AG04449 (cell line): Measurements from ENCODE around the gene CDK5.
"Not testable (repeated sequence)": the region's sequence is repeated elsewhere in the genome, so short reads cannot be mapped to it uniquely, and the experiment has no call there.

Experiments
- CTCF ChIA-PET: fragments of 350-600 bp; formaldehyde crosslinking; extraction: SDS; loops from one replicate; lab custom pipeline; 2021; ENCODE audit warnings: antibody characterized with exemption; lab: Yijun Ruan, JAX
- POLR2A ChIA-PET: fragments of 400-600, 350-600 bp; formaldehyde crosslinking; extraction: SDS; loops from one replicate; lab custom pipeline; 2020; ENCODE audit warnings: antibody characterized with exemption, inconsistent platforms; lab: Yijun Ruan, JAX
- DNase-seq: peaks from one replicate; pipeline ENCODE4 v3.0.0-alpha.2; 2010; ENCODE audit warnings: low read depth, low spot score
- H3K4me3 ChIP-seq: 2 replicates; pipeline ENCODE4 v1.5.1; 2011; ENCODE audit warnings: low read depth, mild to moderate bottlenecking, control low read depth, low read length
- TF ChIP-seq, protein P1 (sequence below): IDR thresholded peaks from one replicate; pipeline ENCODE4 v1.5.1; 2011; ENCODE audit warnings: mild to moderate bottlenecking, moderate library complexity, low read length, control low read depth, inconsistent platforms; ENCODE audit not compliant: insufficient read depth; ENCODE audit errors: missing control alignments

Gene CDK5

DNA sequence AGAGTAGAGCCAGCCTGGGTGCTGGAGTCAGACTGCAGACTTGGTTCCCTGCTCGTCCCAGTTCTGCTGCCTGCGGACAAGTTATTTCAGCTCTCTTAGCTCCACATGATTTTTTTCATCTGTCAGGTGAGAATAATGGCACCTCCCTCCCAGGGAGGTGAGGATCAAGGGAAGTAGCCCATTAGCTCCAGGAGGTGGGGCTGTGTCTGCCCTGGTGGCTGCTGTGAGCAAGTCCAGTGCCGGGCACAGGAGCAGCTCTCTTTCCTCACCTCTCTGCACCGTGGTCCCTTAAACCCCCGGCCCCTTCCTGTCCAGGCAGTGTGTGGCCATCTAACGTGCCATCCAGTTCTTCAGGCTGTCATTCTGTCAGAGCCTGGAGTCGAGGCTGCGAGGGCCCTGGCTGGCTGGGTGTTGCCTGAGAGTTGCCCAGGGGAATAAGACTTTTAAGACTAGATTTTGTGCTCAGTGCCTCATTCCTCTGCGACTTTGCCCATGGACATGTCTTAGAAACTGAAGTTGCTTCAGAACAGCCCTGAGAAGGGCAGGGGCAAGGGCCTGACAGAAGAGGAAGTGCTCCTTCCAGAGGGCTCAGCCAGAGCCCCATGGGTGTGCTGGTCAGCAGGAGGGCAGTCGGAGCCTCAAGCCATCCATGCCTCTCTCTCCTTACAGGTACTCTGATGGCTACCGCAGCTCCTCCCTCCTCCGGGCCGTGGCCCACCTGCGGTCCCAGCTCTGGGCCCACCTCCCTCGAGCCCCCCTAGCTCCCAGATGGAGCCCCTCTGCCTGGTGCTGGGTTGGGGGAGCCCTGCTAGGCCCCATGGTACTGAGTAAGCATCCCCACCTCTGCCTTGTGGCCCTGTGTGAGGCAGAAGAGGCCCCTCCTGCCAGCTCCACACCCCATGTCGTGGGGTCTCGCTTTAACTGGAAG is 24.5 kb downstream of the CDK5 start:
- ChIA-PET POLR2A (interaction anchor here (0.7 kb wide), 1 partner anchor 47 kb away, joined by 3 read pairs; no protein-coding TSS in a partner anchor), CTCF (interaction anchor here (0.8 to 1.9 kb wide), 4 partner anchors 15 to 91 kb away, joined by 3 to 13 read pairs (median 4); no protein-coding TSS in a partner anchor)
- TF ChIP-seq, protein P1, sequence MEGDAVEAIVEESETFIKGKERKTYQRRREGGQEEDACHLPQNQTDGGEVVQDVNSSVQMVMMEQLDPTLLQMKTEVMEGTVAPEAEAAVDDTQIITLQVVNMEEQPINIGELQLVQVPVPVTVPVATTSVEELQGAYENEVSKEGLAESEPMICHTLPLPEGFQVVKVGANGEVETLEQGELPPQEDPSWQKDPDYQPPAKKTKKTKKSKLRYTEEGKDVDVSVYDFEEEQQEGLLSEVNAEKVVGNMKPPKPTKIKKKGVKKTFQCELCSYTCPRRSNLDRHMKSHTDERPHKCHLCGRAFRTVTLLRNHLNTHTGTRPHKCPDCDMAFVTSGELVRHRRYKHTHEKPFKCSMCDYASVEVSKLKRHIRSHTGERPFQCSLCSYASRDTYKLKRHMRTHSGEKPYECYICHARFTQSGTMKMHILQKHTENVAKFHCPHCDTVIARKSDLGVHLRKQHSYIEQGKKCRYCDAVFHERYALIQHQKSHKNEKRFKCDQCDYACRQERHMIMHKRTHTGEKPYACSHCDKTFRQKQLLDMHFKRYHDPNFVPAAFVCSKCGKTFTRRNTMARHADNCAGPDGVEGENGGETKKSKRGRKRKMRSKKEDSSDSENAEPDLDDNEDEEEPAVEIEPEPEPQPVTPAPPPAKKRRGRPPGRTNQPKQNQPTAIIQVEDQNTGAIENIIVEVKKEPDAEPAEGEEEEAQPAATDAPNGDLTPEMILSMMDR: no peak
- DNase-seq: no peak
- H3K4me3 ChIP-seq: no peak overlapping the region

DNA sequence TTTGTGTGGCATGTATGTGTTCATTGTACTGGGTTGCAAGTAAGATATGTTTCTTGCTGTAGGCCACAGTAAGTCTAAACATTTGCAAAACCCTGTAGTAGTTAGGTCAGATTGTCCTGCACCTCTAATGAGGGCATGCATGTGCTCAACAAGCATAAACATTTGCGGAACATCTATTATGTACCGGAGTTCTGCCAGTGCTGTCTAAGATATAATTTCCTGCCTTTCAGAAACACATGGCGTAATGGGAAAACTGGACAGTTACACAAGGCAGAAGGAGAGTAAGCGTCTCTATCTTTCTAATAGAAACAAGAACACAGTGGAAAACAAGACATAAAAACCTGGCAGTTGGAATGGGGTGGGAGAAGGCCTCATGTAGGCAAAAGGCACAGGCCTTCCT is 26.7 kb downstream of the CDK5 start:
- DNase-seq: no peak
- H3K4me3 ChIP-seq: no peak overlapping the region
- ChIA-PET CTCF (interaction anchor here (1.7 to 1.9 kb wide), 2 partner anchors 13 to 80 kb away, joined by 5 to 13 read pairs; no protein-coding TSS in a partner anchor), POLR2A (interaction anchor here (0.7 kb wide), 1 partner anchor 17 kb away, joined by 3 read pairs; the partner anchor contains the start of gene ASIC3)
- TF ChIP-seq, protein P1: no peak

DNA sequence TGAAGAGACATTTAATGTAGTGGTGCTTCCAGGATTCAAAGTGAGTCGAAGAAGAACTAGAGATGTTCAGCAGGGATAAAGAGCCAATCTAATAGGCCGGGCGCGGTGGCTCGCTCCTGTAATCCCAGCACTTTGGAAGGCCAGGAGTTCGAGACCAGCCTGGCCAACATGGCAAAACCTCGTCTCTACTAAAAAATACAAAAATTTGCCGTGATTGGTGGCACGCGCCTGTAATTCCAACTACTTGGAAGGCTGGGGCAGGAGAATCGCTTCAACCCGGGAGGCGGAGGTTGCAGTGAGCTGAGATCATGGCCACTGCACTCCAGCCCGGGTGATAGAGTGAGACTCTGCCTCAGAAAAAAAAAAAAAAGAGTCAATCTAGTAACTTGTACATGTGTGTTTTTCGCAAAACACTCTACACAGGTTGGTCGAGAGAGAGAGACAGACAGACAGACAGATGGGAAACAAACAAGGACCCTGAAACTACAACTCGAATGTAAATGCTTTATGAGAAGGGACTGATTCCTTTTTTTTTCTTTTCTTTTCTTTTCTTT is 28.7 kb downstream of the CDK5 start:
- DNase-seq: no peak
- ChIA-PET CTCF (interaction anchor here (1.0 to 5.6 kb wide), 6 partner anchors 10 to 81 kb away, joined by 3 to 77 read pairs (median 6); no protein-coding TSS in a partner anchor), POLR2A (interaction anchor here (1.0 to 1.9 kb wide), 5 partner anchors 10 to 84 kb away, joined by 4 to 13 read pairs (median 6); partner anchors contain the start of gene CDK5)
- H3K4me3 ChIP-seq: peak overlapping the region; percentile 83
- TF ChIP-seq, protein P1: no peak

DNA sequence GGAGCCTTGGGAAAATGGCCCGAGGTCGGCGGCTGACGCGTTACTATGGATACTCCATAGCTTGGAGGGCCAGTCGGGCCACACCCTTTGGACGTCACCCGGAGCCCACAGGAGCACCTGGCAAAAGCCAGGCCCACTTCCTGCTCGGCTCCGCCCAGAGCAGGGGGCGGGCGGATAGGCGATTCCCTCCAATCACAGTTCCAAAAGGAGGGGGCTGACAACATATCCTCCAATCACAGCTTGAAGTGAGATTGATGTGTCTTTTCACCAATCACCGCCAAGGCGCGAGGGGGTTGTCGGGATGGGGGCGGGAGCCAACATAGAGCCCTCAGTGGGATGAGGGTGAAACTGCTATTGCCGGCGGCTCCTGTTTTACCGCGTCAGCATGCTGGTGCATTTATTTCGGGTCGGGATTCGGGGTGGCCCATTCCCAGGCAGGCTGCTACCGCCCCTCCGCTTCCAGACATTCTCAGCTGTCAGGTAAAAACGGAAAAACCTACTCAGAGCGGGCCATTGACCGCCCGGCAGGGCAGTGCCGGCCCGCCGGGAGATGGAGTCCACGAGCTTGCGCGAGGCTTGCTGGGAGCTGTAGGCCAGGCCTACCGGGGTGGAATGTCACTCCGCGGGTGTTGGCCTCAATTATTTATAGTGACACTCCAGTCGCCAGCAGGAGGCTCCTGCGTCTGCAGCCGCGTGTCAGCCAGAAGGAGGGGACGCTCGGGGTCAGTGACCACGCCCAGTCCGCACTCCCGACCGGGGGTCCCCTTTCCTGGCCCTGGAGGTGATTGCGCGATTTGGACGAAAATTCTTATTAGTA is 29.4 kb downstream of the CDK5 start, which contains the start of gene ABCB8:
Gene ABCB8, plus strand, starts transcription at position 320 of the 817 bp plus-strand sequence. Its CDS starts 66 bp downstream, at position 386.
- CTCF ChIA-PET: interaction anchor here (0.6 to 5.6 kb wide), 9 partner anchors 10 to 85 kb away, joined by 3 to 77 read pairs (median 4); partner anchors contain the start of genes CDK5 and NOS3
- TF ChIP-seq, protein P1: peak; percentile 42
- peak within 1 kb of the TSS; percentile 83 for H3K4me3 ChIP-seq
- POLR2A ChIA-PET: interaction anchor here (0.7 to 1.9 kb wide), 11 partner anchors 10 to 85 kb away, joined by 3 to 13 read pairs (median 4); partner anchors contain the start of genes CDK5 and FASTK
- peak; percentile 90 for DNase-seq

DNA sequence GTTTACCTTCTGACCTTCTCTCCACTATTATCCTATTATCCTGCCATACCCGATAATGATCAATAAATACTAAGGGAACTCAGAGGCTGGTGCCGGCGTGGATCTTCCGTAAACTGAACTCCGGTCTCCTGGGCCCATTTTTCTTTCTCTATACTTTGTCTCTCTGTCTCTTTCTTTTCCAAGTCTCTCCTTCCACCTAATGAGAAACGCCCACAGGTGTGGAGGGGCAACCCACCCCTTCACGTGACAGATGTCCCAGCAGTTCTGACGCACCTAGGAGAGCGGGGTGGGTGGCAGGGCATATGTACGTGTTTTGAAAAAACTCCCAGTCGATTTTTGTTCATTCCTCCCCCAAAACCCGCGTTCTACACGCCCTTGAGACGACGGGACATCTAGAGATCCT is 30.0 kb downstream of the CDK5 start:
- CTCF ChIA-PET: interaction anchor here (0.6 to 5.6 kb wide), 9 partner anchors 10 to 86 kb away, joined by 3 to 77 read pairs (median 4); partner anchors contain the start of genes CDK5 and NOS3
- peak overlapping the region; percentile 83 for H3K4me3 ChIP-seq
- not testable (repeated sequence) for DNase-seq
- POLR2A ChIA-PET: interaction anchor here (0.7 to 1.9 kb wide), 9 partner anchors 9 to 86 kb away, joined by 3 to 13 read pairs (median 5); partner anchors contain the start of genes CDK5 and FASTK

DNA sequence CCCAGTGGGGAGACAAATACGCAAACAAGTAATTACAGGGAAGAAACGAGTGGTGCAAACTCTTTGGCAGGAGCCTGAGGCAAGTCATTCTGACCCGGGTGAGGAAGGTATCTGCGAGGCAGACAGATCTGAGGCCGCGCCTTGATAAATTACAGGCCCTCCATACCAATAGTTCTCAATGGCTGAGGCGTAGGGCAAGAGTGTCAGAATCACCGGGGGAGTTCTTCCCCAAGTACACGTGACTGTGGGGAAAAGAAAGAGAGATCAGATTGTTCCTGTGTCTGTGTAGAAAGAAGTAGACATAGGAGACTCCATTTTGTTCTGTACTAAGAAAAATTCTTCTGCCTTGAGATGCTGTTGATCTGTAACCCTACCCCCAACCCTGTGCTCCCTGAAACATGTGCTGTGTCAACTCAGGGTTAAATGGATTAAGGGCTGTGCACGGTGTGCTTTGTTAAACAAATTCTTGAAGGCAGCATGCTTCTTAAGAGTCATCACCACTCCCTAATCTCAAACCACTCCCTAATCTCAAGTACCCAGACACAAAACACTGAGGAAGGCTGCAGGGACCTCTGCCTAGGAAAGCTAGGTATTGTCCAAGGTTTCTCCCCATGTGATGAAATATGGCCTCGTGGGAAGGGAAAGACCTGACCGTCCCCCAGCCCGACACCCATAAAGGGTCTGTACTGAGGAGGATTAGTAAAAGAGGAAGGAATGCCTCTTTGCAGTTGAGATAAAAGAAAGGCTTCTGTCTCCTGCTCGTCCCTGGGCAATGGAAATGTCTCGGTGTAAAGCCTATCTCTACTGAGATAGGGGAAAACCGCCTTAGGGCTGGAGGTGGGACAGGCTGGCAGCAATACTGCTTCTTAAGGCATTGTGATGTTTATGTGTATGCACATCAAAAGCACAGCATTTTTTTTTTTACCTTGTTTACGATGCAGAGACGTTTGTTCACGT is 30.6 kb downstream of the CDK5 start:
- H3K4me3 ChIP-seq, DNase-seq: not testable (repeated sequence)
- POLR2A ChIA-PET: interaction anchor here (1.4 to 1.5 kb wide), 2 partner anchors 31 to 86 kb away, joined by 5 to 9 read pairs; partner anchors contain the start of gene CDK5
- CTCF ChIA-PET: interaction anchor here (5.5 to 7.1 kb wide), 3 partner anchors 9 to 83 kb away, joined by 60 to 77 read pairs (median 65); no protein-coding TSS in a partner anchor
